ENCODE data around the gene SSH2.

Gene SSH2

DNA sequence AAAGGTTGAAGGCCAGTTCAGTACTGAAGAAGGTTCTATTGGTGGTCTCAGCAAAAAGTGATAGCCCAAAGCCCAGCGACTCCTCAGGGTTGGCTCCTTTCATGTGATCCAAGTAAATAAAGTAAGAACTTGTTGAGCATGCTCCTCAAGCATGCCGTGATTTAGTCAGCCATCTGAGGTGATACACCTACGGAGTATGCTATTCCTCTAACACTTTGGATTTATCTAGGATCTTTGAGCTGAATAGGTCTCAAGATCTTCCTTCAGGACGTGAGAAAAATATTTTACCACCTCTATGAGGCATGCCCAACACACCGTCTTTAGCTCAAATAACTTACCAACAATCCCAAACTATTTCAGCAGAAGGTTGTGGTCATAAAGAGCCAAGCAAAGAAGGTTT is 154.0 kb downstream of the SSH2 start:
- DNase-seq = no peak

DNA sequence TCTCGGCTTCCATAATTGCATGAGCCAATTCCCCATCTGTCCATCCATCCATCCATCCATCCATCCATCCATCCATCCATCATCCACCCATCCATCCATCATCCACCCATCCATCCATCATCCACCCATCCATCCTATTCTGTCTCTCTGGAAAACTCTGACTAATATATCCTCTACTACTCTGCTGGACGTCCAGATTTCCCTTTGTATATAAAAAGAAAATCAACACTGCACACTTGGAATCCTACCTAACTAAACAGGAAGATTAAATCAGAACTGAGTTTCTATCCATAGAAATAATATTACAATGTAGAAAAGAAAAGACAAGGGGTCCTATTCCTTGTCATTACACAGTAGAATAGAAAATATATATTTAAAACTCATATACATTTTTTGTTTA is 157.0 kb downstream of the SSH2 start:
- no peak for DNase-seq

DNA sequence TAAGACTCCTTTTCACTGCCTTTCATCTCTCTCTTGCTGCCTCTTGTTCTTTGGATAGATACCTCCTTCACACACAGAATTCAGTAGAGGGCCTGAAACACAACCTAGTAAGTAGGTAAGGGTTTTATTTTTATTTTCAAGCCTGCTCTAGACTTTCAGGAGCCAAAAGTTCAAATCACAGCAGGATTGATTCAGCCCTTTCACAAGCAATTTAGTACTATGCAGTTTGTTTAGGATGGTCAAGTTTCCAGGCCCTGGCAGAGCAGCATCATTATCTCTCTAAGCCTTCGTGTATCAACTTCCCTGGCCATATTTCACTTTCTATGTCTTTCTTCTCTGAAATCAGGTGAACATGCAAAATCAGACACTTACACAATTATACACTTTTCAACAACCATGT is 158.5 kb downstream of the SSH2 start:
- DNase-seq = no peak

DNA sequence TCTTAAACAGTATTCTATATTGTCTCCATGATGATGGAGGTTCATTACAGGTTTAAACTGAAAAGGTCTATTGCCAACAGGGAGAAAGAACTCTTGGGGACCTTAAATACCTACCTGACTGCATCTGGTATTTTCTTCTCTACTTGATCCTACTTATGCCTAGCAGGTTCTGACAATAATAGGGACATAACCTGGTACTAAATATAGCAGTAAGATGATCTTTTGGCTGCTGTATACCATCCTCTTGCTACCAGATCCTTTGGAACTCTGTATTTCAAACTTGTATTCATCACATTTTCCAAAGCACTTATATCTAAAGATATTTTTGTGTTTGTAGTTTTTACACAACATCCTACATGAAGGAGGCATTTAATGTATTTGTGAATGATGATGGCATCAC is 160.8 kb downstream of the SSH2 start:
- DNase-seq = no peak

DNA sequence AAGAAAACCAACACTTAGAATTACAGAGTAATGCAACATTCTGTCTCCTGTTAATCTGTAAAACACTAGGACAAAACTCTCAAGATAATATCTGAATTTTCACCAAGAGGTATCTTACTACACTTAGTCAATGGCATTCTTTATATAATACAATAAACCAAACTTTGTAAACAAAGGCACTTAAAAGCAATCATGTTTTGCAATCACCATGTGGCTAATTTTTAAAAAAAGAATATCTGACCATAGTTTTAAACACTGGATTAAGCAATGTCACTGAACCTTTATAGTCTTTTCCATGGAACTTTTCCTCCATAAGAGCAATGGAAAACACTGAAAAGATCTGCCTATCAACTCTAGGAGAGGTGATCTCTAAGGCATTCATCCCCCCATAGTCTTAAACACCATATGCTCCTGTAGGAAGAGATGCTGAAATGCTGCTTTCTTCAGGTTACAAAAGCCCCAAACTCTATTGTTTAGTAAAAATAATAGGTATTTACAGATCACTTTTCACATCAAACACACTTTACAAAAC is 163.2 kb downstream of the SSH2 start:
- DNase-seq = no peak

DNA sequence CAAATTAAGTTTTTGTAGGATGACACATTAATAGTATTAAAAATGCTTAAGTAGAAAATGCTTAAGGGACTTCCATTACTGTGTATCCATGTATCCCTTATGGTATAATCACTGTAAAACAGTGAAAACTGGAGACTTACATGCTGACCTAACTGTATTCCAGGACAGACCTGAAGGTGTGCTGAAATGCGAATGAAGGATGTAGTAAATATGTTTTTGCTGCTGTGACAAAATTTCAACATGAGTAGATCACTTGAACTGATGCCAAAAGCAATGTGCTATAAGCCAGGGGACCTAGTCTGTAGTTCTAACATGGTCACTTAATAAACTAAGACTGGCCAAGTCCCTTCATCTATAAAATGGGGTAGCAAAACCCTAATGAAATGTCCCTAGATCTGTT is 165.3 kb downstream of the SSH2 start:
- DNase-seq = no peak

DNA sequence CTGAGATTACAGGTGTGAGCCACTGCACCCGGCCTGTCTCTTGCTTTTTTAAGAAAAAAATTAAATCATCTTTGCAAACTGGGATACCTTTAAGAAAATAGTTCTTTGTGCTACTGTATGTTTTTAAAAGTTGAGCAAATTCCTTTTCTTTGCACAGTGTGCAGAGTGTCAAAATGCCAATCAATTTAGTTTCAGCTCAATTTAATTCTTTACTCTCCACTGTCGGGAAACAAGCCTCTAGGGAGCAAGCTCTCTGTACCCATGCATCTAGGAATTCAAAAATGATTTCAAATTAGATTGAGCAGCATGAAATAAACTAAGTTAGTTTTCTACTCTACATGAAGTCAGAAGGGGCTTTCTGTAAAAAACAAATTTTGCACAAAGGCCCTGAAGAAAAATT is 165.8 kb downstream of the SSH2 start:
- DNase-seq = no peak

DNA sequence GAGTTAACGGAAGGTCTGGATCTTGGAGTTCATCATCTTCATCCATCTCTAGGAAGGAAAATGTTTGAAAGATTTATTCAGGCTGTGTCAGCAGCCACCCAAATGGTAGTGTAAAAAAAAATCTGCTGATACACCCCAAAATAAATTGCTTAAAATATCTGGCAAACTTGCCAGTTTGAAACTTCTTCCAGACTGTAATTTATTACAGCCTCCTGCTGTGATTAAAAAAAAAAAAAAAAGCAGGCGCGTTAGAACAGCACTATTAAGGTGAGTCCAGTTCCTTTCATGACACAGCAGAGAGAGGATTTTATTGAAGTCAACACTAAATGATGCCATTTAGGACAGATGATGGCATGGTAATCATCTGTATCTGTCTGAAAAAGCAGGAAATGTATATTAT is 166.8 kb downstream of the SSH2 start:
- no peak for DNase-seq

DNA sequence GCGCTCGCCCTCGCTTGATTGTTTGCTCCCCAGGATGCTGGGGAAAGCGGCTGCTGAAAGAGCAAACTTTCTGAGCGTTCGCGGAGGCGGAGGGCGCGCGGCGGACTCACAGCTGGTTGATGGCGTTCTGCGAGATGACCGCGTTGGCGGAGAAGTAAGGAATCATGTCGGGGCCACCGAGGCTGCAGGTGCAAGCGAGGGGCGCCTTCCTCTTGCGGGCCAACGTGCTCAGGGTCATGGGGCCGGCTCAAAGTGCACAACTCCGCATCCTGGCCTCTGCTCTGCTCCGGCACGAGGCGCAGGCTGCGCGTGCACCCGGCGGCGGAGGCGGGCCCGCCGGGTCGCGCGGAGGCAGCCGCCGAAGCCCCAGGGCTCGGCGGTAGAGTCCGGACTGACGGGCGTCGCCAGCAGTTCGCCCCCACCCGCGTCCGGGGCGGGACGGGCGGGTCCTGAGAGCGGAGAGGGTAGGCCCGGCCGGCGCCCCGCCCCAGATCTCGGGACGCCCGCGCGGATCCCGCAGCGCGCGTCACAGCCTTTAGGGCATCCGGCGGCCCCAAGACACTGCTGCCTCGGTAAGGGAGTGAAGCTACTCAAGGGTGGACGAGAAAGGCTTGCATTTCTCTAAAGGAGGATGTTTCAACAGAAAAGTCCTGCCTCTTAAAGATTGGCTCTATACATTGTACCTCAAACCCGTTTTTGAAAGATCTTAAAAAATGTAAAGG is 168.8 kb downstream of the SSH2 start:
- peak; percentile 91 to 94 for DNase-seq

DNA sequence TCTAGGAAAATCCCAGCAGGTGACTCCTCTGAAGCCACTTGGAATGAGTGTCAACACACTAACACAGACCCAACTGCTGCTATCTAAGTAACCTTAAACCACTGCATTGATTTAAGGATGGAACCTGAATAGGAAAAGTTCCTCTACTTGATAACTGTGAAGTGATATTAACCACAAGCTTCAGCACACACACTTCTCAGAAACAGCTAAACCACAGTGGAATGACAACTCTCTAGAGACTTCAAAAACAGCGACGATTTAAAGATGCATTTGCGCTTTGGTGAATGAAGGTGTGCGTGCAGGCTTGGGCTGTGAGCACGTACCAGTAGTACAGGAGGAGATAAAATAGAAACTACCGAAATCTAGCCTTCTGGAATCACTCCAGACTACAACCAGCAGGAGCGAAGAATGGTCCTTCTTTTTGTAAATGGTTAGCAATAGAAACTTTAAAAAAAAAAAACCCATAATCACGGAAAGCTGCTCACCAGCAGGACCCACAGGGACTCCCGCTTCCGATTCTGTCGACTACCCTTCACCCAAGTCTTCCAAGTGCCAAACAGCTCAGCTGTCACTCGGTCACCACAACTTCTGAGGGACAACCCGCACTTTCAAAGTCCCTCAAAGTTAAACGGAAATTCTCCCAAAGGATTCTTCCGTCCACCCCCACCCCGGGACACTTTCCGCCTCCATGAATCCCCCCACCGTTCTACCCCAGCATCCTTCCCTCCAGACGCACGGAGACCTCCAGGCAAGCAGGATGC is 169.6 kb downstream of the SSH2 start:
- peak; percentile 71 to 85 for DNase-seq

DNA sequence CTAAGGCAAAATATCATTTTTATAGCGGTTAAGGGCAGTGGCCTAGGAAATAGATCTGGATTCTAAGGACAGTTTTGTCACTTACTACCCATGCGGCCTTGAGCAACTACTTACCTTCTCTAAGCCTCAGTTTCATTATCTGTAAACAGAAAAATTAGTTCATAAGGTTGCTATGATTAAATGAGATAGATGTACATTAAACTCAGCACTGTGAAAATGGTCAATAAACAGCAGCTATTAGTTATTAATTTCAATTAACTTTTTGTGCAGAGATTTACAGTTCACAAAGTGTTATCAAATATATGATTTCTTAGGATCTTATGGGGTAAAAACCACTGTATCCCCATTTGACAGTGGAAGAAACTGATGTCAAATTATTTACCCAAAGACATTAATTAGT is 171.8 kb downstream of the SSH2 start:
- DNase-seq = no peak

DNA sequence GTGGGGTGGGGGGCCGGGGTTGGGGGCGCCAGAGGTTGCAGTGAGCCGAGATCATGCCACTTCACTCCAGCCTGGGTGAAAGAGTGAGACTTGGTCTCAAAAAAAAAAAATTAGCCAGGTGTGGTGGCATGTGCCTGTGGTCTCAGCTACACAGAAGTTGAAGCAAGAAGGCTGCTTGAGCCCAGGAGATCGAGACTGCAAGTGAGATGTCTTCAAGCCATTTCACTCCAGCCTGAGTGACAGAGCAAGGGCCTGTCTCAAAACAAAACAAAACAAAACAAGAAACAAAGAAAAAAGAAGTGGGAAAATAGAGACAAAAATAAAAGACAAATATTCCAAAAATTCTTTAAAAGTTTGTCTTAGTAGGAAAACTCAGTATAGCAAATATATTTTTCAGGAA is 172.2 kb downstream of the SSH2 start:
- DNase-seq = peak; percentile 17 to 33

DNA sequence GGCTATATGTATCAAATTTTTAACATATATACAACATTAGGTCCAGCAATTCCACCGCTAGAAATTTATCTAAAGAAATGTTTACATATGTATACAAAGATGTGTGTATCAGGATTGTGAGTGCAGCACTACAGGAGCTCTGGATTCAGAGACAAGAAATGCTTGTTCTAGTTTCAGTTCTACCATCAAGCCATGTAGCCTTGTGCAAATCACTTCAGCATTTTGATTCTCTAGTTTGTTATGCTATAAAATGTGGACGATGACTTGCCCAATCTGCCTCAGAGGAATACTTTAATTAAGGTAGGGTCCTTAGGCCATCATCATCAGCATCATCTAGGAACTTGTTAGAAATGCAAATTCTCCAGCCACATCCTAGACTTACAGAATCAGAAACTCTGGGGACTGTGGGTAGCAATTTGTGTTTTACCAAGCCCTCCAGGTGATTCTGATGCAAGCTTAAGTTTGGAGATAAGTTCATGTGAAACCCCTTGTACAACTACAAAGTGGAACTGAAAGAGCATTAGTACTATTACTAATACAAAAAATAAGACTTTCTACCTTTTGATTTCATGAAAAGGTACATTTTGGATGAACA is 176.1 kb downstream of the SSH2 start:
- no peak for DNase-seq

DNA sequence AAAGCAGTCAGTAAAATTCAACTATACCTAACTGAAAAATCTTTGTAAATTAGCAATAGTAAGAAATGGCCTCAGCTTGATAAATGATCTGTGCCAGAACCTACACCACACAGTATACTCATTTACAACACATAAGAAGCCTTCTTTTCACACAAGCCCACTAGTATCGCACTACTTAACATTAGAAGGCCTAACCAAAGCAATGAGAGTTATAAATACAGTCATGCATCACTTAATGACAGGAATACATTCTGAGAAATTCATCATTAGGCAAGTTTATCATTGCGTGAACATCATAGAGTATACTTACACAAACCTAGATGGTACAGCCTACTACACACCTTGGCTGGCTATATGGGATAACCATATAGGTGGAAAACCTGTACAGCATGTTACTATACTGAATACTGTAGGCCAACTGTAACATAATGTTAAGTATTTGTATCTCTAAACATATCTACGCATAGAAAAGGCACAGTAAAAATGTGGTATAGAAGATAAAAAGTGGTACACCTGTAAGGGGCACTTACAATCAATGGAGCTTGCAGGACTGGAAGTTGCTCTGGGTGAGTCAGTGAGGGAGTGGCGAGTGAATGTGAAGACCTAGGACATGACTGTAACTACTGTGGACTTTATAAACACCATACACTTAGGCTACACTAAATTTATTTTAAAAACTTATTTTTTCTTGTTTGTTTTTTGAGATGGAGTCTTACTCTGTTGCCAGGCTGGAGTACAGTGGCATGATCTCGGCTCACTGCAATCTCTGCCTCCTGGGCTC is 180.8 kb downstream of the SSH2 start:
- no peak for DNase-seq

DNA sequence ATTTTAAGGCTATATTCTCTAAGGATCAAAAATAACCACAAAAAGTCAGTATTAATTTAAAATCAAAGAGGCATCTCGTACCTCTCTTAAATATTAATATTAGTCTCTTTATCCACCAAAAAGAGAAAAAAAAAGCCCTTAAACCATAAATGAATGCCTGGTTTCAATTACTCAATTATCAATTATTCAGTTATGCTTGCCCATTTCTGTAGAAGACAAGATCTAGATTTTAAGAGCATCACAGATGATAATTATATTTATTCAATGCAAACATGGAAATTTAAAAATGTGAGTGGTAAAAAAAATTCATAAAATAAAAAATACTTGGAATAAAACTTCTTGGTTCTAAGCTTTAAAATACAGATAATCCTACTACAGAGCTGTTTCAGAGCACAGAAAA is 181.6 kb downstream of the SSH2 start:
- no peak for DNase-seq

DNA sequence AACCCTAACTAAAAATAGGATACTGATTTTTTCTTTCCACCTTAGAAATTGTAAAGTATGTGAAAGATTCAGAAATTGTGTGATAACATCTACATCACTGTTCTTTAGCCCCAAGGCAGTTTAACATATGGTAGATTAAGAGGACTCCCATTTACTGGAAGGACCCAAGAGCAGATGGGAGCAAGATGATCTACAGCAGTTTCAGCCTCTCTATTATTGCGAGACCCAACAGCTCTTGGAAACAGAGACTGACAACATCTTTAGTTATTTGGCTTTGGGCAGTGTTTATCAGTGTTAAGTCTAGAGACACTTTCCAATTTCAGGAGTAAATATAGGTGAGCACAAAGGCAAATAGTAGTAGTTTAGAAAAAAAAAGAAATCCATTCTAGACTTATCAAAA is 182.4 kb downstream of the SSH2 start:
- no peak for DNase-seq

DNA sequence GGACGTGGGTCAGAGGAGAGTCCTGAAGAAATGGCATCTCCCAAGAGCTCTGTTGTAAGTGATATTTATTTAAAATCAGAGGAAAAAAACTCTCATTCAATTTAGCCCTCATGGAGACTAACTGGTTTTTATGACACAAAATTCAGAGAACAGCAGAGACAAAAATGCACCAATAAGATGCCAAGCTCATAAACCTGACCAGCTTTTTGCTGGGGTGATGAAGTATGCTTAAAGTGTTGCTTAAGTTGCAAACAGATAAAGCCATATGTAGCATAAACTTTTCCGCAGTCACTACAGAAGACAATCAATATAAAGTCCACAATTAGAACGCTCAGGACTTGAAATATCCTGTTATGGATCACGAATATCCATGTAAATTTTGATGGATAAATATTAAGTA is 183.4 kb downstream of the SSH2 start:
- DNase-seq = no peak

DNA sequence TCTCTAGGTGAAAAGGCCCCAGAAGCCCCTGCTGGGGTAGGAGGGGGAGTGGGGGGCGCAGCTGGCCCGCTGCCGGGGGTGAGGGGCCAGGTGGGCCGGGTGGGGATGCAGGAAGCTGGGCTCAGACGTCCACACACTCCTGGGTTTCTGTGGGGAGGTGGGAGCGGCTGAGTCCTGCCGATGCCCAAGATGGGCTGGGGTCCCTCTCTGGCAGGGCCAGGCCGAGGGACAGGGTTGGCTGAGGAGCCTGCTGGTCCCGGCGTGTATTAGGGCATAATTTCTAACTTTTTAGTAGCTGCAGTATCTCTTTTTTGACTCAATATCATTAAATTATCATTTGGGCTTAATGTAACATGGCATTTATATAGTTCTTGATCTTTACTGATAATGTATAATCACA is 185.9 kb downstream of the SSH2 start:
- DNase-seq = no peak

DNA sequence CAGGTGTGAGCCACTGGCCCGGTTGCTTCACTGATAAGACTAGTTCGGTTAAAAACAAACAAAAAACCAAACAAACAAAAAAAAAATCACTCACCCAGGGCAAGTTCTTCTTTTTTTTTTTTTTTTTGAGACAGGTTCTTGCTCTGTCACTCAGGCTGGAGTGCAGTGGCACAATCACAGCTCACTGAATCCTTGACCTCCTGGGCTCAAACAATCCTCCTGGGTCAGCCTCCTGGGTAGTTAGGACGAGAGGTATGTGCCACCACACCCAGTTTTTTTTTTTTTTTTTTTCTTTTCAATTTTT is 187.9 kb downstream of the SSH2 start:
- no peak for DNase-seq

DNA sequence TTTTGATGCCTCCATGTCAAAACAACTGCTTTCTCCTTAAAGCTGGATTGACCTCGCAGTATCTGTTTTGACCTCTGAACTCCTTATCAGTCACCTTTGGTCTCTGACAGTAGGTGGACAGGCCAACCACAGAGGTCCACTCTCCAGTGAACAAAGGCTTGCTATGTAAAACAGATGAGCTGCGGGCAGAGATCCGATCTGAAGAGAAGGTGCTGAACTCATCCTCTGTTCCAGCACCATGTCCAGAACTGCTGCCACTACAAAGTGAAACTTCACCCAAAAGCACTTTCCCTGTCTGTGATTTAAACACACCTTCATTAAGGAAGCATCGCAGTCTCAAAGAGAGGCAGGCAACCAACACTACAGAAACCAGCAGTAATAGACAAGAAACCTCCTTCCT is 190.0 kb downstream of the SSH2 start:
- no peak for DNase-seq

DNA sequence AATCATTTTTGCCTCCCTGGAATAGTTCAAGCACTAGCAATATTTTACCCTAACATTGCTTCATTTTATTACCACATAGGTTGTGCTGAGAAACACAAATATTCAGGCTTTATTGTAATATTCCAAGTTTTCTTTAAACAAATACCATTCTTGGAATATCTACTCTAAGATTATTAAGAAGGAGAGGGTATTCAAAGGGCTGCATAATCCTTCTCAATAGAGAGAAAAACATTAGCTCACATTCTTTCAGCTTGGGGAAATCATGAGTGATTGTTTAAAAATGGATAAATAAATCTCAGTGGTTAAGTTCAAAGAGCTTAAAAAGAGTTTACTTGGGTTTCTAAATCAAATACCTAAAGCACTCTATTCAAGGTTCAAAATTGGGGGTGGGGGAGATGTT is 195.4 kb downstream of the SSH2 start:
- no peak for DNase-seq

DNA sequence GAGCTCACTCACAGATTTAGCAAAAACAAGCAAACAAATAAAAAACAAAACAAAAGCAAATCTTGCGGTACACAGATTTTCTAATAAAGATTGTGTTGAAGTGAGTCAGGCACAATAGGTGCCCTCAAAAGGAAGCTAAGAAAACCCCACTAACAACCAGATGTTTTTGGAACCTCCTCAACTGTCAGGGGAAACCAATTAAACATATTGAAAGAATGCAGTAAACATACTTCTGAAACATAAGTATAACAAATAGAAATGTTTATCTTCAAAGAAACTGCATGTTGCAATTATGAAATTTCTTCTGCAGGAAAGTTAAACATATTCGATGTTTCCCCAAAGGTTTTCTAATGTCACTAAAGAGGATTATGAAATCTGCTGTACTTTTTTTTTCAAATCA is 196.9 kb downstream of the SSH2 start:
- DNase-seq = no peak

DNA sequence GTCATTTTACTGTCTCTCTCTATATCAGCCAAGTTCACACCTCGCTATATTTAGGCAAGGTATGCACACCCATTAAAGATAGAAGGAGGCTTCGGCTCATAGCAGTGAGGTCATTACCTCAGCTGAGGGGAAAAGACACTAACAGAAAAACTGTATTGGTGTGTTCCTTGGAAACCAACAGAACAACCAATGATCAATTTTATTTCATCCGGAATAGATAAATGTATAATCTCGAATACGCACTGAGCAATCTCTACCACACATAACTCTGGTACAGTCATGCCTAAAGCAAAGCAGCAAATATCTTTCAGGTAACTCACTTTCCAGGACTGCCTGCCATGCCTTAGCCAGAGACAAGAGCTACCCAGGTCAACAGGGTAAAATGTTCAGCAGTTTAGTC is 197.4 kb downstream of the SSH2 start:
- no peak for DNase-seq

DNA sequence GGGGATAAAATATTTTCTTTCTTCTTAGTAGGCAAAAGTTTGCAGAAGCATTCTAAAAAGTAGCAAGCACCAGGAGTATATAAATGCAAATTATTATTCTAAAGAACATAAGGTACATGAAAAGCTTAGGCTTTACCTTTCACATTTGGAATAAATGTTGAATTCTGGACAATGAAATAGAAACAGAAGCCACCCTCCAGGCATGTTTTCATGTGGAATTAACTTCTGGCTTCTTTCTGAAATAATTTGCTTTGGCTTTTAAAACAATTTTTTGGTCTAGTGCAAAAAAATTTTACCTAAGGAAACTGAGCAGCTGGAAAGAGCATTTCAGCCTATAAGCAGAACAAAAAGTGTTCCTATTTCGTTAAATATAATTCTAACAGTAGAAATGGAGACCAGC is 197.8 kb downstream of the SSH2 start:
- no peak for DNase-seq

Measured in CD4-positive, alpha-beta T cell treated with Interleukin-4 for 1 hour (primary cell).